NCI-H2196 treated with DMSO at 0.1 percent for 48 hours (cell line): Measurements from ENCODE around the gene PADI1.

Source experiments
- DNase-seq: peaks from one replicate; lab custom pipeline; 2025; ENCODE audit not compliant: unreplicated experiment; lab: John Stamatoyannopoulos, UW

PADI1 gene, protein sequence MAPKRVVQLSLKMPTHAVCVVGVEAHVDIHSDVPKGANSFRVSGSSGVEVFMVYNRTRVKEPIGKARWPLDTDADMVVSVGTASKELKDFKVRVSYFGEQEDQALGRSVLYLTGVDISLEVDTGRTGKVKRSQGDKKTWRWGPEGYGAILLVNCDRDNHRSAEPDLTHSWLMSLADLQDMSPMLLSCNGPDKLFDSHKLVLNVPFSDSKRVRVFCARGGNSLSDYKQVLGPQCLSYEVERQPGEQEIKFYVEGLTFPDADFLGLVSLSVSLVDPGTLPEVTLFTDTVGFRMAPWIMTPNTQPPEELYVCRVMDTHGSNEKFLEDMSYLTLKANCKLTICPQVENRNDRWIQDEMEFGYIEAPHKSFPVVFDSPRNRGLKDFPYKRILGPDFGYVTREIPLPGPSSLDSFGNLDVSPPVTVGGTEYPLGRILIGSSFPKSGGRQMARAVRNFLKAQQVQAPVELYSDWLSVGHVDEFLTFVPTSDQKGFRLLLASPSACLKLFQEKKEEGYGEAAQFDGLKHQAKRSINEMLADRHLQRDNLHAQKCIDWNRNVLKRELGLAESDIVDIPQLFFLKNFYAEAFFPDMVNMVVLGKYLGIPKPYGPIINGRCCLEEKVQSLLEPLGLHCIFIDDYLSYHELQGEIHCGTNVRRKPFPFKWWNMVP

GRCh38 chr1:17204546-17205440 is at the start of gene PADI1:
Gene PADI1 (plus strand): TSS chr1:17205128. CDS start chr1:17205218, 90 bp downstream.
- DNase-seq: no peak

DNA sequence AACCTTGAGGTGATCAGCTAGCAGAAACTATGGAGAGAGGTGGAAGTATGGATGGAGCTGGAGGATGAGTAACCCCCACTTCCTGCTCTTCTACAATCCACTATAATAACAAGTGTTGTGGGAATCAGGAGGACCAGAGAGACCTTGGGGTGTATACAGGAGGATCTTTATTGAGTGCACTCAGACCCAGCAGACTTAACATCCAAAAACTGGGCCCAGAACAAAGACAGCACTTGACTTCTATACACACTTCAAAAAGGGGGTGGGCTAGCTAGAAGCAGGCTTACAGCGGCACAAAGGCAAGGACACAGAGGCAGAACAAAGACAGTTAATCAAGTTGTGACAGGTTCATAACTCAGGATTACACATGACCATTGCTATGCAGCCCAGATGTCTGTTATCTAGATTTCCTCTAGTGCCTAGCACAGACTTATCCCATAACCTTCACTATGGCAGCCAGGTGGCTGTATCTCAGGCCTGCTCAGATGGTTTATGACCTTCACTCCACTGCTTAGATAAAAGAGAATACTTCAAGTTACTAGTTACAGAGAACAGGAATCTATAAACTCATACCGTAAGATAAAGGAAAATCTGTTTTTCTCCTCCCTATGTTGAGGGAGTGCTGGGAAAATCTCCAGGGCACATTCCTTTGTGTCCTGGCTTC is 49.5 kb upstream of the PADI1 start:
- no peak for DNase-seq

- DNase-seq: no peak
These were observed 48.8 kb upstream of the PADI1 start for GRCh38 chr1:17156108-17156507.

DNA sequence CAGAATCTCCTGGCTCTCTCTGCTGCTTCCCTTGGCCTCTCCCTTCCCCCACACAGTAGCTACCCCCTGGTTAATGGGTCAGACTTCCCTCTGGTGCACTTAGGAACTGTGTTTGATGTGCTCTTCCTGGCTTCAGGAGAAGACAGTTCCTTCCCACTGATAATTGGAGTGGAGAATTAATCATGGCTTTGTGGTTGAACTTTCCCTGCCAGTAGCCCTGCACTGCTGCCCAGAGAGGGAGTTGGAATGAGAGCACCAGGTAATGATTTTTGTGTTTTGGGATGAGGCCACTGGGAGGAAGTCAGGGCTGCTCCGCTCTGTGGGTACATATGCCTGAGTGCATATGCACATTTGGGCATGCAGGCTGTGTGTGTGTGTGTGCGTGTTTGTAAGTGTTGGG is 46.0 kb upstream of the PADI1 start:
- DNase-seq: no peak

- DNase-seq: no peak
These were observed 43.7 kb upstream of the PADI1 start for GRCh38 chr1:17161137-17161740.

DNA sequence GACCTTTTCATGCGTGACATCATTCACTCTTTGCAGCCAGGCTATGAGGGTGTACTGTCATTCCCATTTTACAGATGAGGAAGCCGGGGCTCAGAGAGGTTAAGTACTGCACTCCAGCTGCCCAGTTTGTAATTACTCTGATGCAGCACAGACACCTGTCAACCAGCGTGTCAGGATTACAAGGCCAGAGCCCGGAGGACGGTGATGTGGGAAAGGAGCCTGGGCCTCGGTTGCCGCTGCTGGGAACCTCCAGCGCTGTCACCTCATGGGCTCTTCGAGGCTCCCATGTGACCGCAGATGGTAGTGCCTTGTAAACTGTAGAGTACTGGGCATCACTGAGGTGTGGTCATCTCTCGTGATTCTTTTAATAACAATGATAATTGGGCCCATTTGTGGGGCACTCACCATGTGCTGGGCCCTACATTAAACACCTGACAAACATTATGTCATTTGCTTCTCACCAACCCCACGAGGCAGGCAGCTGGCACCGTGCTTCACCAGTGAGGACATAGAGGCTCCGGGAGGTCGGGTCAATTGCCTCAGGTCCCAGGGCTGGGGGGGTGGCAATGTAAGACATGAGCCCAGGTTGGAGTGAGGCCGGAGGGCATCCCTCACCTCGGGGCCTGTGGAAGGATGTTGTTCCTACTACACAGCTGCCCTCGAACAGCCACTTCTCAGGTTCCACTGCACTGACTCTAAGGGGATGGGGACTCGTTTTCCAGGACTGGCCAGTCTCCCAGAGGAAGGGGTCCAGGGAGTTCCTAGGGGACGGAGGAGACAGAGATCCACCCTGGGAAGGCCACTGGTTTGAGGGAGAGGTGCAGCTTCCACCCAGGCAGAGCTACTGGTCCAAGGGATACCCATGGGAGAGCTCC is 42.8 kb upstream of the PADI1 start:
- DNase-seq: no peak

DNA sequence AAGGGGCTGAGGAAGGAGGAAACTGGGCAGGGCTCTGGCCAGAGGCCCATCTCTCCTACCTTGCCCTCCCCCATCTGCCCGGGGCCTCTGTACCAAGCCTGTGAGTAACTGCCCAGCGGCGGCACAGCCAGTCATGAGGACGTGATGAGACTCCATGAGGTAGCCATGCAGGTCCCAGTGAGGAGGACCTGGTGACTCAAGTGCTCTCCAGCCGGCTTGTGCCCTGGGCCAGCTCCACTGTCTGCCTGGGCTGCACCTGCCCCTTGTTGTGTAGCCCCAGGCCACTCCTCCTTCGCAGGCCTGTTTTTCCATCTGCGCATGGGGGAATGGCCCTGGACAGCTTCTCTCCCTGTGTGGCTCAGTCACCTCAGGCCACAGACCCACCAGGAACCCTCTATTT is 42.0 kb upstream of the PADI1 start:
- no peak for DNase-seq

DNA sequence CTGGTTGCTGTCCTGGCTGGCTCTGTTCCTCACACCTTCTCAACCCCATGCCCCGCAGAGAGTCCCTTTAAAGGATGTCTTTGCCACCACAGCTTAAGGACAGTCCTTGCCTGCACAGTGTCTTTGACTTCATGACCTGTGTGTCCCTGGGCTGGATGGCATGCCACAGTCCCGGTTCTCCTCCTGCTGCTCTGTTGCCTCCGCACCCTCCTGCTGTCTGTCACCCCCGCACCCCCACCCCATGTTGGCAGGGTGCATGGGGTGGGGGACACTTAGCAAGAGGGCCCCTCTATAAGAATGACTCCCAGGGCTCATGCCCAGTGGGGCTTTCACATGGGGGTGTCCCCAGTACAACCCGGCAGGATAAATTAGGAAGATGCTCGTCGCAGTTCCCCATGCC is 41.6 kb upstream of the PADI1 start:
- DNase-seq: no peak

GRCh38 chr1:17163789-17164666 is 40.9 kb upstream of the PADI1 start:
- DNase-seq: no peak

GRCh38 chr1:17165823-17166222 is 39.1 kb upstream of the PADI1 start:
- DNase-seq: no peak

DNA sequence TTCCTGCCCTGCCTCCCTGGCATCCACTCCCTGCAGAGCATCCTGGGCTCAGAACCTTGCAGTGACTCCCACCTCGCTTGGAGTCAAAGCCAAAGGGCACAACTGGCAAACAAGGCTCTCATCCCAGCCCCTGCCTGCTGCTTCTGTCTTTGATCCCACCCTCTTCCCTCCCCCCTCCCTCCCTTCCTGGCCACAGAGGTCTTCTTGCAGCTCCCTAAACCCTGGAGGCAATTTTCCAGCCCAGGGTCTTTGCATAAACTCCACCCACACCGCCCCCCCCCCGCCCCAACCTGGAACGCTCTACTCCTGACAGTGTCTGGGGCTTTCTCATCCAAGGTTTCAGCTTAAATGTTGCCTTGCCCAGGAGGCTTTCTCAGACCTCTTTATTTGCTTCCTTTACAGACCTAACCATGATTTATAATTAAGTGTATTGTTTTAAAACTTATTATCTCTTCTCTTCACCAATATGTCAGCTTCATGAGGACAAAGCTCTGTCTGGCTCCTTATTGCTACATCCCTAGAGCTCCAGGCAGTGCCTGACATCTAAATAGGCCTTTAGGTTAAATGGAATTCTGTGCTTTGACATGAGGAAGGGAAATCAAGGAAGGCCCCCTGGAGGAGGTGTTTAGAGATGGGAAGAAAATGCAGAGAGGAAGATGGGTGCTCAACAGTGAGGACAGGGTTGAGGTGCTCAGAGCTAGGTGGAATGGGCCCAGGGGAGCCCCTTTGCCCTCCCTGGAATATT is 37.7 kb upstream of the PADI1 start:
- DNase-seq: no peak

DNA sequence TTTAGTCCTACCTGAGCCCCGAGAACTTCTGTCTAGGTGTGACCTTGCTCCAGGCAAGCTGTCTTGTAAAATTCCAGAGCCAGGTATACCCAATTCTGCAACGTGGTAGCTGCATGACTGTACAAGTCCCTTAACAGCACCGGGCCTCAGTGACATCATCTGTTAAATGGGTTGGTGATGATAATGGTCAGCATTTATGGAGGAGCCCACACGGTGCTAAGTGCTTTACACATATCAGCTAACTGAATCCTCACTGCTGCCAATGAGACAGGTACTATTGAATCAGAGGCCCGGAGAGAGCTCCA is 37.2 kb upstream of the PADI1 start:
- no peak for DNase-seq

GRCh38 chr1:17168091-17168876 is 36.6 kb upstream of the PADI1 start:
- no peak for DNase-seq

GRCh38 chr1:17170571-17170970 is 34.4 kb upstream of the PADI1 start:
- DNase-seq: no peak

- no peak for DNase-seq
These were observed 31.7 kb upstream of the PADI1 start for GRCh38 chr1:17173217-17173616.

DNA sequence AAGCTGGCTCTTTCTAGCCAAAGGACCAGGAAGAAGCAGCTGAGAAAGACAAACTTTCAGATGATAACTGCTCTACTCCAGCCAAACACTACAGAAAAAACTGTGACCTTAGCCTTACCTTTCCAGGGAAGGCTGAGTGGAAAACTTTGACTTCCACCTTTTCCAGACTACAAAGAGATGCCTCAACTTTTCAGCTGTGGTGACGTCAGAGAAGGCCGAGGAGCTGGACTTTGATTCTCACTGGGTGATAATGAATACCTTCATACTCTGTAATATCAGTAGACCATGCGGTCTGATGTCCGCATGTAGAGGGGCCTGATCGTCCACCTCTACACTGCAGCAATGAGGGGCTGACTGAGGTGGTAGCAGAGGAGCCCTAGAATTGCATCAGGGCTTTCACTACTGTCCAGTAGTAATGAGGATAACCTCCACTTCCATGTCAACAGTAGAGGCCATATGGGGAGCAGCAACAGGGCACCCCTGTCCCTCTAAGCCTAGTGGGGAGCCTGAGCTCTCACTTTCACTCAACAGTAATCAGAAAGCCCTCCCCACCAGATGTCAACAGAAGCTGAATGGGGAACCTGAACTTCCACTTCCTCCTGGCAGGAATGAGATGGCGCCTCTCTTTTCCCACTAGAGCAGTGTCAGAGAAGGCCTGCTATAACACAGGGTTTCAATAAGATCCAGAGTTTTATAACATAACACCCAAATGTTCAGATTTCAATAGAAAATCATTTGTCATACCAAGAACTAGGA is 28.4 kb upstream of the PADI1 start:
- no peak for DNase-seq

DNA sequence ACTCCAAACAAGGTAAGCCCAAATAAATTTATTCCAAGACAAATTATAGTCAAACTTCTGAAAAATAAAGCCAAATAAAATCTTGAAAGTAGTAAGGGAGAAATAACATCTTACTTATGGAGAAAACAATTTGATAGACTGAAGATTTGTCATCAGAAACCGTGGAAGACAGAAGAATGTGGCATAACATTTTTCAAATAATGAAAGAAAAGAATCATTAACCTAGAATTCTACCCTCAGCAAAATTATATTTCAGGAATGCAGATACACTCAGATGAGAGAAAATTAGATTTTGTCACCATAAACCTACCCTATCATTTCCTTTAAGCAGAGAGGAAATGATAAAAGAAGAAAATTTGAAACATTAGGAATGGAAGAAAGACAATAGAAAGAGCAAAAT is 27.3 kb upstream of the PADI1 start:
- no peak for DNase-seq
